GM21423 (cell line): Measurements from ENCODE around the gene GYG1.
"Not testable (repeated sequence)": the region's sequence is repeated elsewhere in the genome, so short reads cannot be mapped to it uniquely, and the experiment has no call there.

Experiments used
- ATAC-seq: cut with Tn5 transposase; IDR thresholded peaks from one replicate; pipeline ENCODE4 v1.9.1; 2021; ENCODE audit warnings: mild to moderate bottlenecking, moderate library complexity; ENCODE audit not compliant: unreplicated experiment

Gene GYG1

GRCh38 chr3:148981273-148981672, 10.1 kb upstream of the GYG1 start:
- ATAC-seq: no peak

GRCh38 chr3:148987551-148987950, 3.8 kb upstream of the GYG1 start:
- not testable (repeated sequence) for ATAC-seq

- peak; percentile 42 for ATAC-seq
Measured at GRCh38 chr3:148990236-148990635, 1.1 kb upstream of the GYG1 start.

GRCh38 chr3:148992027-148992634, 791 bp downstream of the GYG1 start:
- ATAC-seq: peak; percentile 17

GRCh38 chr3:148992635-148993255, 1.4 kb downstream of the GYG1 start:
- ATAC-seq: no peak

GRCh38 chr3:148997623-148998022, 6.3 kb downstream of the GYG1 start:
- ATAC-seq: no peak

GRCh38 chr3:148998297-148998696, 7.0 kb downstream of the GYG1 start:
- ATAC-seq: no peak

- ATAC-seq: peak; percentile 44
Measured at GRCh38 chr3:148998715-148999423, 7.5 kb downstream of the GYG1 start.

GRCh38 chr3:148999806-149000205, 8.5 kb downstream of the GYG1 start:
- no peak for ATAC-seq

GRCh38 chr3:149000206-149000745, 8.9 kb downstream of the GYG1 start:
- no peak for ATAC-seq

- no peak for ATAC-seq
Measured at GRCh38 chr3:149001727-149002126, 10.4 kb downstream of the GYG1 start.

- ATAC-seq: peak; percentile 66
Measured at GRCh38 chr3:149003653-149004305, 12.4 kb downstream of the GYG1 start.

GRCh38 chr3:149004622-149005021, 13.3 kb downstream of the GYG1 start:
- ATAC-seq: no peak

- no peak for ATAC-seq
Measured at GRCh38 chr3:149005416-149005815, 14.1 kb downstream of the GYG1 start.

GRCh38 chr3:149007567-149008257, 16.4 kb downstream of the GYG1 start:
- ATAC-seq: no peak

- ATAC-seq: peak; percentile 94
Measured at GRCh38 chr3:149009732-149010131, 18.4 kb downstream of the GYG1 start.

- no peak for ATAC-seq
Measured at GRCh38 chr3:149010504-149010951, 19.2 kb downstream of the GYG1 start.

GRCh38 chr3:149010966-149011365, 19.6 kb downstream of the GYG1 start:
- ATAC-seq: no peak

- no peak for ATAC-seq
Measured at GRCh38 chr3:149011676-149012075, 20.3 kb downstream of the GYG1 start.

GRCh38 chr3:149013726-149014125, 22.4 kb downstream of the GYG1 start:
- no peak for ATAC-seq

GRCh38 chr3:149015393-149015792, 24.1 kb downstream of the GYG1 start:
- no peak for ATAC-seq
